CD4-positive, CD25-positive, alpha-beta regulatory T cell (primary cell): ENCODE data around the gene CHRNA1. TPM values are rescaled to one million over a fixed set of nuclear protein-coding genes. Genes with fewer than 3 reads are reported as not detected.

Experiments used
- ATAC-seq, 2 donors: fragments of 150-1000 bp; cut with Tn5 transposase; one replicate each; pipeline ENCODE4 v1.10.0; 2021; ENCODE audit warnings: low read depth in 2 of 2, moderate number of reproducible peaks in 2 of 2, moderate library complexity in 1 of 2
- DNase-seq, 3 donors: peaks; one replicate each; pipeline versions ENCODE4 v3.0.0 to v3.0.0-alpha.2; 2012 to 2022; ENCODE audit warnings: mixed read lengths in 1 of 3
- H3K27ac ChIP-seq: one replicate; pipeline ENCODE4 v1.7.0; 2013; ENCODE audit warnings: mild to moderate bottlenecking, low read length; ENCODE audit not compliant: insufficient read depth, poor library complexity, severe bottlenecking
- H3K27me3 ChIP-seq: one replicate; pipeline ENCODE4 v1.7.0; 2013; ENCODE audit warnings: low read length; ENCODE audit not compliant: control insufficient read depth, insufficient read depth
- H3K36me3 ChIP-seq: one replicate; pipeline ENCODE4 v1.7.0; 2013; ENCODE audit warnings: mild to moderate bottlenecking, low read length, moderate library complexity; ENCODE audit not compliant: control insufficient read depth, insufficient read depth
- H3K4me1 ChIP-seq: 2 replicates; pipeline ENCODE4 v1.7.0; 2013; ENCODE audit warnings: mild to moderate bottlenecking, low read length; ENCODE audit not compliant: insufficient read depth, control insufficient read depth, poor library complexity, severe bottlenecking
- H3K4me3 ChIP-seq: one replicate; pipeline ENCODE4 v1.7.0; 2013; ENCODE audit warnings: low read depth, mild to moderate bottlenecking, low read length, moderate library complexity
- H3K9me3 ChIP-seq, 2 experiments: 1 replicate in 1 of 2; 2 replicates in 1 of 2; pipeline ENCODE4 v1.7.0; 2013; ENCODE audit warnings: low read length in 2 of 2, mild to moderate bottlenecking in 1 of 2, moderate library complexity in 1 of 2; ENCODE audit not compliant: control insufficient read depth in 2 of 2
- H3K27ac Mint-ChIP-seq, 3 donors: one replicate each; pipeline ENCODE4 v1.8.0; 2020 to 2022; ENCODE audit warnings: mild to moderate bottlenecking in 3 of 3, mixed read lengths in 3 of 3, moderate library complexity in 2 of 3
- H3K27me3 Mint-ChIP-seq: one replicate; pipeline ENCODE4 v1.8.0; 2022; ENCODE audit warnings: mild to moderate bottlenecking, mixed read lengths
- H3K36me3 Mint-ChIP-seq: one replicate; pipeline ENCODE4 v1.8.0; 2020; ENCODE audit warnings: mixed read lengths
- H3K4me1 Mint-ChIP-seq, 4 donors: one replicate each; pipeline ENCODE4 v1.8.0; 2020 to 2022; ENCODE audit warnings: mixed read lengths in 4 of 4, mild to moderate bottlenecking in 1 of 4
- H3K4me3 Mint-ChIP-seq, 4 donors: one replicate each; pipeline ENCODE4 v1.8.0; 2020 to 2022; ENCODE audit warnings: mild to moderate bottlenecking in 4 of 4, mixed read lengths in 4 of 4, moderate library complexity in 3 of 4
- H3K9me3 Mint-ChIP-seq, 7 donors: one replicate each; pipeline ENCODE4 v1.8.0; 2020 to 2022; ENCODE audit warnings: mixed read lengths in 7 of 7, mild to moderate bottlenecking in 3 of 7, moderate library complexity in 2 of 7
- polyA plus RNA-seq, 4 donors: library from polyadenylated mRNA; unstranded; fragments of 300-500 nt; fragmentation: Illumina TruSeq; gene quantifications; one replicate each; pipeline ENCODE4 v1.2.3, GENCODE V29; 2021
- total RNA-seq: library from RNA; stranded (reverse); gene quantifications from one replicate; pipeline ENCODE4 v1.2.3, GENCODE V29; 2022

Gene CHRNA1
- total and polyA plus RNA-seq, 5 donors from 2014 or later, result 0.25 to 0.68 (median 0.48) TPM; not detected in 1

GRCh38 chr2:174788291-174788929 lies 24.1 kb upstream of the CHRNA1 start:
- Histone ChIP-seq H3K27ac (no peak overlapping the region), H3K4me3 (no peak overlapping the region), H3K36me3 (no peaks in the 10 kb centered on the region), H3K9me3 (no peaks in the 10 kb centered on the region), H3K27me3 (no peaks in the 10 kb centered on the region), H3K4me1 (peaks cover 9% of the 10 kb centered on the region)
- H3K27ac Mint-ChIP-seq, result peak overlapping the region; percentile 41 to 95 (median 86)
- ATAC-seq (no peak), DNase-seq (peak in 1 of 3 donors; percentile 34)
- H3K4me3 Mint-ChIP-seq, result peak overlapping the region in 3 of 4 donors; percentile 3 to 83 (median 58)
- H3K9me3 Mint-ChIP-seq, result no peaks in the 10 kb centered on the region
- H3K27me3 Mint-ChIP-seq, result peaks cover 11% of the 10 kb centered on the region
- no peaks in the 10 kb centered on the region for H3K36me3 Mint-ChIP-seq
- peaks cover 0 to 20% (median 6%) of the 10 kb centered on the region in 4 donors for H3K4me1 Mint-ChIP-seq

GRCh38 chr2:174787487-174788205 lies 23.4 kb upstream of the CHRNA1 start:
- H3K27ac ChIP-seq, result no peak overlapping the region
- no peaks in the 10 kb centered on the region for H3K36me3 ChIP-seq
- peak overlapping the region; percentile 28 to 95 (median 86) for H3K27ac Mint-ChIP-seq
- peaks cover 9% of the 10 kb centered on the region for H3K4me1 ChIP-seq
- no peaks in the 10 kb centered on the region for H3K9me3 ChIP-seq
- H3K9me3 Mint-ChIP-seq, result no peaks in the 10 kb centered on the region
- H3K4me1 Mint-ChIP-seq, result peaks cover 0 to 21% (median 6%) of the 10 kb centered on the region in 4 donors
- DNase-seq, result no peak
- no peak overlapping the region for H3K4me3 Mint-ChIP-seq
- no peak for ATAC-seq
- H3K36me3 Mint-ChIP-seq, result no peaks in the 10 kb centered on the region
- H3K4me3 ChIP-seq, result no peak overlapping the region
- H3K27me3 Mint-ChIP-seq, result peaks cover 10% of the 10 kb centered on the region
- H3K27me3 ChIP-seq, result no peaks in the 10 kb centered on the region

- H3K9me3 ChIP-seq, result no peaks in the 10 kb centered on the region
- peaks cover 0 to 24% (median 6%) of the 10 kb centered on the region in 4 donors for H3K4me1 Mint-ChIP-seq
- H3K4me1 ChIP-seq, result peaks cover 9% of the 10 kb centered on the region
- no peaks in the 10 kb centered on the region for H3K9me3 Mint-ChIP-seq
- no peaks in the 10 kb centered on the region for H3K36me3 Mint-ChIP-seq
- H3K27ac Mint-ChIP-seq, result peak overlapping the region in 2 of 3 donors; percentile 21 to 23
- no peak overlapping the region for H3K4me3 ChIP-seq
- DNase-seq (no peak), ATAC-seq (no peak)
- no peak overlapping the region for H3K4me3 Mint-ChIP-seq
- H3K36me3 ChIP-seq, result no peaks in the 10 kb centered on the region
- H3K27me3 Mint-ChIP-seq, result peaks cover 7% of the 10 kb centered on the region
- no peaks in the 10 kb centered on the region for H3K27me3 ChIP-seq
- H3K27ac ChIP-seq, result no peak overlapping the region
Observed at GRCh38 chr2:174786066-174786725, 21.9 kb upstream of the CHRNA1 start.

GRCh38 chr2:174785481-174785880 lies 21.2 kb upstream of the CHRNA1 start:
- Mint-ChIP-seq H3K27ac (peak overlapping the region in 1 of 3 donors; percentile 23), H3K4me1 (peaks cover 0 to 26% (median 6%) of the 10 kb centered on the region in 4 donors), H3K36me3 (no peaks in the 10 kb centered on the region), H3K9me3 (no peaks in the 10 kb centered on the region), H3K27me3 (peaks cover 5% of the 10 kb centered on the region), H3K4me3 (no peak overlapping the region)
- H3K36me3 ChIP-seq, result no peaks in the 10 kb centered on the region
- peaks cover 9% of the 10 kb centered on the region for H3K4me1 ChIP-seq
- no peak overlapping the region for H3K27ac ChIP-seq
- no peak for DNase-seq
- H3K4me3 ChIP-seq, result no peak overlapping the region
- no peaks in the 10 kb centered on the region for H3K9me3 ChIP-seq
- no peak for ATAC-seq
- H3K27me3 ChIP-seq, result no peaks in the 10 kb centered on the region

- no peak for ATAC-seq
- Mint-ChIP-seq H3K27ac (peak overlapping the region in 1 of 3 donors; percentile 5), H3K27me3 (peaks cover 5% of the 10 kb centered on the region), H3K9me3 (no peaks in the 10 kb centered on the region), H3K36me3 (no peaks in the 10 kb centered on the region), H3K4me1 (peaks cover 0 to 32% (median 9%) of the 10 kb centered on the region in 4 donors), H3K4me3 (no peak overlapping the region)
- H3K4me3 ChIP-seq, result no peak overlapping the region
- H3K27ac ChIP-seq, result no peak overlapping the region
- H3K9me3 ChIP-seq, result no peaks in the 10 kb centered on the region
- H3K4me1 ChIP-seq, result peaks cover 15% of the 10 kb centered on the region
- no peaks in the 10 kb centered on the region for H3K27me3 ChIP-seq
- no peaks in the 10 kb centered on the region for H3K36me3 ChIP-seq
- no peak for DNase-seq
Observed at GRCh38 chr2:174784909-174785308, 20.6 kb upstream of the CHRNA1 start.

- H3K4me1 ChIP-seq, result peaks cover 20% of the 10 kb centered on the region
- peaks cover 0 to 38% (median 11%) of the 10 kb centered on the region in 4 donors for H3K4me1 Mint-ChIP-seq
- no peaks in the 10 kb centered on the region for H3K27me3 ChIP-seq
- ATAC-seq (no peak), DNase-seq (no peak)
- peak overlapping the region in 1 of 3 donors; percentile 5 for H3K27ac Mint-ChIP-seq
- H3K4me3 ChIP-seq, result no peak overlapping the region
- no peaks in the 10 kb centered on the region for H3K9me3 Mint-ChIP-seq
- no peak overlapping the region for H3K27ac ChIP-seq
- no peaks in the 10 kb centered on the region for H3K9me3 ChIP-seq
- no peak overlapping the region for H3K4me3 Mint-ChIP-seq
- H3K27me3 Mint-ChIP-seq, result peaks cover 5% of the 10 kb centered on the region
- no peaks in the 10 kb centered on the region for H3K36me3 Mint-ChIP-seq
- H3K36me3 ChIP-seq, result no peaks in the 10 kb centered on the region
Observed at GRCh38 chr2:174784316-174784715, 20.0 kb upstream of the CHRNA1 start.

- no peak for DNase-seq
- ATAC-seq, result no peak
- Histone ChIP-seq H3K36me3 (no peaks in the 10 kb centered on the region), H3K4me1 (peaks cover 34% of the 10 kb centered on the region), H3K4me3 (no peak overlapping the region), H3K9me3 (no peaks in the 10 kb centered on the region), H3K27me3 (no peaks in the 10 kb centered on the region), H3K27ac (no peak overlapping the region)
- peaks cover 9 to 41% (median 25%) of the 10 kb centered on the region in 4 donors for H3K4me1 Mint-ChIP-seq
- no peaks in the 10 kb centered on the region for H3K36me3 Mint-ChIP-seq
- peak overlapping the region in 2 of 3 donors; percentile 97 to 99 for H3K27ac Mint-ChIP-seq
- peaks cover 5% of the 10 kb centered on the region for H3K27me3 Mint-ChIP-seq
- no peak overlapping the region for H3K4me3 Mint-ChIP-seq
- H3K9me3 Mint-ChIP-seq, result no peaks in the 10 kb centered on the region
Observed at GRCh38 chr2:174781996-174782395, 17.7 kb upstream of the CHRNA1 start.
